Measurements from ENCODE around the gene SLX1A.
"Not testable (repeated sequence)": the region's sequence is repeated elsewhere in the genome, so short reads cannot be mapped to it uniquely, and the experiment has no call there.

Gene SLX1A

GRCh38 chr16:30193615-30194014 lies at the start of gene SLX1A, which contains the start of gene BOLA2B:
TSS of gene SLX1A (plus strand) at chr16:30193875. CDS start at chr16:30194085, 210 bp downstream.
TSS of gene BOLA2B (minus strand) at chr16:30193666. CDS start at chr16:30193595, 71 bp downstream.
- H3K9me3 ChIP-seq (replicated peaks; ENCODE audit: insufficient read depth, low read length); H2AFZ ChIP-seq (ENCODE audit: low read length); H3K9ac ChIP-seq (ENCODE audit: low read length); H3K27ac ChIP-seq (ENCODE audit: low read length); H3K4me1 ChIP-seq (ENCODE audit: low read length); H3K9me2 ChIP-seq (replicated peaks; ENCODE audit: insufficient read depth, low read length); H4K20me1 ChIP-seq (ENCODE audit: insufficient read depth, low read length); H3F3A ChIP-seq (ENCODE audit: insufficient read depth, low read length); H3K27me3 ChIP-seq (replicated peaks; ENCODE audit: insufficient read depth, low read length); H3K4me2 ChIP-seq (ENCODE audit: low read depth, low read length); DNase-seq; H3K79me2 ChIP-seq (ENCODE audit: low read length); H3K36me3 ChIP-seq (replicated peaks; ENCODE audit: insufficient read depth, low read length): not testable (repeated sequence)
- peak within 1 kb of the TSS; percentile 41; the same call in 1 of the 2 replicates for H3K4me3 ChIP-seq (ENCODE audit: low read length)

- no peaks in the 10 kb centered on the region for H4K20me1 ChIP-seq (ENCODE audit: insufficient read depth, low read length)
- H3K9me2 ChIP-seq (replicated peaks; ENCODE audit: insufficient read depth, low read length) = no peaks in the 10 kb centered on the region
- no peaks in the 10 kb centered on the region for H3K79me2 ChIP-seq (ENCODE audit: low read length)
- H3F3A ChIP-seq (ENCODE audit: insufficient read depth, low read length) = no peaks in the 10 kb centered on the region
- no peak overlapping the region for H3K4me3 ChIP-seq (ENCODE audit: low read length)
- H3K36me3 ChIP-seq (replicated peaks; ENCODE audit: insufficient read depth, low read length) = no peaks in the 10 kb centered on the region
- H3K27ac ChIP-seq (ENCODE audit: low read length) = no peak overlapping the region
- DNase-seq = no peak
- no peak for TF ChIP-seq EZH2 (optimal IDR thresholded peaks at IDR 0.05; ENCODE audit: low read depth, low read length)
- TF ChIP-seq CTCF (IDR thresholded peaks at IDR 0.05; ENCODE audit: low read length) = no peak
- TF ChIP-seq EZH2phosphoT487 (IDR thresholded peaks at IDR 0.05; ENCODE audit: low read length) = no peak
- no peak overlapping the region for H3K4me2 ChIP-seq (ENCODE audit: low read depth, low read length)
- H3K9ac ChIP-seq (ENCODE audit: low read length) = no peak overlapping the region
- peaks cover 4% of the 10 kb centered on the region; the same call in 1 of the 2 replicates for H3K4me1 ChIP-seq (ENCODE audit: low read length)
- H3K27me3 ChIP-seq (replicated peaks; ENCODE audit: insufficient read depth, low read length) = no peaks in the 10 kb centered on the region
- H3K9me3 ChIP-seq (replicated peaks; ENCODE audit: insufficient read depth, low read length) = no peaks in the 10 kb centered on the region
- no peak overlapping the region for H2AFZ ChIP-seq (ENCODE audit: low read length)
Measured at GRCh38 chr16:30144017-30144416, 49.7 kb upstream of the SLX1A start.

- H3K79me2 ChIP-seq (ENCODE audit: low read length) = no peaks in the 10 kb centered on the region
- no peak overlapping the region for H2AFZ ChIP-seq (ENCODE audit: low read length)
- H3K9me2 ChIP-seq (replicated peaks; ENCODE audit: insufficient read depth, low read length) = no peaks in the 10 kb centered on the region
- H3K4me3 ChIP-seq (ENCODE audit: low read length) = no peak overlapping the region
- no peak for TF ChIP-seq EZH2 (optimal IDR thresholded peaks at IDR 0.05; ENCODE audit: low read depth, low read length)
- TF ChIP-seq CTCF (IDR thresholded peaks at IDR 0.05; ENCODE audit: low read length) = no peak
- no peak for TF ChIP-seq EZH2phosphoT487 (IDR thresholded peaks at IDR 0.05; ENCODE audit: low read length)
- no peaks in the 10 kb centered on the region for H3F3A ChIP-seq (ENCODE audit: insufficient read depth, low read length)
- peaks cover 1% of the 10 kb centered on the region; the same call in 1 of the 2 replicates for H3K4me1 ChIP-seq (ENCODE audit: low read length)
- H3K4me2 ChIP-seq (ENCODE audit: low read depth, low read length) = no peak overlapping the region
- no peaks in the 10 kb centered on the region for H3K27me3 ChIP-seq (replicated peaks; ENCODE audit: insufficient read depth, low read length)
- H3K9me3 ChIP-seq (replicated peaks; ENCODE audit: insufficient read depth, low read length) = no peaks in the 10 kb centered on the region
- no peak overlapping the region for H3K9ac ChIP-seq (ENCODE audit: low read length)
- no peaks in the 10 kb centered on the region for H3K36me3 ChIP-seq (replicated peaks; ENCODE audit: insufficient read depth, low read length)
- H4K20me1 ChIP-seq (ENCODE audit: insufficient read depth, low read length) = no peaks in the 10 kb centered on the region
- H3K27ac ChIP-seq (ENCODE audit: low read length) = no peak overlapping the region
- DNase-seq = no peak
Measured at GRCh38 chr16:30144917-30145316, 48.8 kb upstream of the SLX1A start.

DNA sequence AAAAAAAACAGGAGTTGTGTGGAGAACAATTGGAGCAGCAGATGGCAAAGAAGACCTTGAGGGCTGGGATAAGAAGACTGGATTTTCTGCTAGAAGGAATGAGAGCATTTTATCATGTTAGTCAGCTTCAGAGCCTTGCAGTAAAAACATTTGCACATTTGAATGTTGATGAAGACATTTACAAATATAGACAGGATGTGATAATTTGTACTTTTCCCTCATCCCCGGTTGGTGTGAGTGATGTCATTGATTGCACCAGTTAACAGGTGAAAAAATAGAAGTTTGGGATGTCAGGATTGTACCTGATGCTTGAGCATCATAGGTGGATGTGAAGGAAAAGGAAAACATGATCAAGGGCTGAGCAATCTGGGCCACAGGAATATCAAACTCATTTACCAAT lies 48.0 kb upstream of the SLX1A start:
- Histone ChIP-seq H3K79me2 (ENCODE audit: low read length) (no peaks in the 10 kb centered on the region), H3K9ac (ENCODE audit: low read length) (no peak overlapping the region), H3K27ac (ENCODE audit: low read length) (no peak overlapping the region), H3K9me3 (replicated peaks; ENCODE audit: insufficient read depth, low read length) (no peaks in the 10 kb centered on the region), H3K4me2 (ENCODE audit: low read depth, low read length) (no peak overlapping the region), H3K4me1 (ENCODE audit: low read length) (peaks cover 7% of the 10 kb centered on the region; the same call in 1 of the 2 replicates), H4K20me1 (ENCODE audit: insufficient read depth, low read length) (no peaks in the 10 kb centered on the region), H3K4me3 (ENCODE audit: low read length) (no peak overlapping the region), H2AFZ (ENCODE audit: low read length) (no peak overlapping the region), H3K36me3 (replicated peaks; ENCODE audit: insufficient read depth, low read length) (no peaks in the 10 kb centered on the region), H3K27me3 (replicated peaks; ENCODE audit: insufficient read depth, low read length) (no peaks in the 10 kb centered on the region), H3K9me2 (replicated peaks; ENCODE audit: insufficient read depth, low read length) (no peaks in the 10 kb centered on the region), H3F3A (ENCODE audit: insufficient read depth, low read length) (peaks cover 4% of the 10 kb centered on the region; the same call in 1 of the 2 replicates)
- TF ChIP-seq EZH2 (optimal IDR thresholded peaks at IDR 0.05; ENCODE audit: low read depth, low read length) (no peak), CTCF (IDR thresholded peaks at IDR 0.05; ENCODE audit: low read length) (no peak), EZH2phosphoT487 (IDR thresholded peaks at IDR 0.05; ENCODE audit: low read length) (no peak)
- DNase-seq = no peak
